Mesothelial cell of epicardium (in vitro differentiated cells): ENCODE data around the gene AHDC1. TPM values are rescaled to one million over a fixed set of nuclear protein-coding genes. Genes with fewer than 3 reads are reported as not detected.

ENCODE experiments used
- DNase-seq, 2 experiments: peaks; one replicate each; pipeline ENCODE4 v3.0.0; 2021; ENCODE audit warnings: low spot score in 2 of 2; ENCODE audit not compliant: unreplicated experiment in 2 of 2
- H3K27ac Mint-ChIP-seq: 2 replicates; pipeline ENCODE4 v1.8.0; 2021; ENCODE audit warnings: mixed read lengths
- H3K27me3 Mint-ChIP-seq: 2 replicates; pipeline ENCODE4 v1.8.0; 2021; ENCODE audit warnings: low read depth, mixed read lengths
- H3K36me3 Mint-ChIP-seq: 2 replicates; pipeline ENCODE4 v1.8.0; 2021; ENCODE audit warnings: mixed read lengths
- H3K4me1 Mint-ChIP-seq: 2 replicates; pipeline ENCODE4 v1.8.0; 2021; ENCODE audit warnings: mixed read lengths
- H3K4me3 Mint-ChIP-seq: 2 replicates; pipeline ENCODE4 v1.8.0; 2021; ENCODE audit warnings: mild to moderate bottlenecking, moderate library complexity, mixed read lengths
- H3K9me3 Mint-ChIP-seq: 2 replicates; pipeline ENCODE4 v1.8.0; 2021; ENCODE audit warnings: mixed read lengths
- CTCF ChIP-seq: fragments of 200-600 bp; sonication (generic); IDR thresholded peaks from one replicate; pipeline ENCODE4 v1.5.0; 2021; ENCODE audit warnings: antibody characterized with exemption; ENCODE audit not compliant: unreplicated experiment
- total RNA-seq: library from RNA; stranded (reverse); gene quantifications from 3 replicates; pipeline ENCODE4 v1.2.1, GENCODE V29; 2021

The AHDC1 gene
- total RNA-seq, 1 donor from 2014 or later: 73.5 TPM

- no peaks in the 10 kb centered on the region for H3K4me1 Mint-ChIP-seq
- no peak for TF ChIP-seq CTCF
- DNase-seq: no peak
- peaks cover 9% of the 10 kb centered on the region for H3K36me3 Mint-ChIP-seq
- H3K9me3 Mint-ChIP-seq: no peaks in the 10 kb centered on the region
- H3K27ac Mint-ChIP-seq: peak overlapping the region; percentile 22
- H3K4me3 Mint-ChIP-seq: no peak overlapping the region
- H3K27me3 Mint-ChIP-seq: no peaks in the 10 kb centered on the region
Observed at GRCh38 chr1:27583479-27583878, 20.5 kb downstream of the AHDC1 start.

GRCh38 chr1:27581823-27582243 lies 22.1 kb downstream of the AHDC1 start:
- peak overlapping the region; percentile 25 for H3K27ac Mint-ChIP-seq
- no peak for TF ChIP-seq CTCF
- H3K27me3 Mint-ChIP-seq: no peaks in the 10 kb centered on the region
- H3K9me3 Mint-ChIP-seq: no peaks in the 10 kb centered on the region
- peaks cover 2% of the 10 kb centered on the region for H3K4me1 Mint-ChIP-seq
- H3K36me3 Mint-ChIP-seq: peaks cover 9% of the 10 kb centered on the region
- no peak for DNase-seq
- no peak overlapping the region for H3K4me3 Mint-ChIP-seq

GRCh38 chr1:27577504-27578188 lies 26.3 kb downstream of the AHDC1 start:
- no peak for TF ChIP-seq CTCF
- Mint-ChIP-seq H3K4me1 (peaks cover 26% of the 10 kb centered on the region), H3K27me3 (no peaks in the 10 kb centered on the region), H3K4me3 (no peak overlapping the region), H3K36me3 (peaks cover 3% of the 10 kb centered on the region), H3K9me3 (no peaks in the 10 kb centered on the region), H3K27ac (no peak overlapping the region)
- DNase-seq: no peak

- no peaks in the 10 kb centered on the region for H3K27me3 Mint-ChIP-seq
- peak overlapping the region; percentile 20 for H3K4me3 Mint-ChIP-seq
- H3K4me1 Mint-ChIP-seq: peaks cover 34% of the 10 kb centered on the region
- peaks cover 2% of the 10 kb centered on the region for H3K36me3 Mint-ChIP-seq
- peak overlapping the region; percentile 56 for H3K27ac Mint-ChIP-seq
- no peak for DNase-seq
- TF ChIP-seq CTCF: no peak
- H3K9me3 Mint-ChIP-seq: no peaks in the 10 kb centered on the region
Observed at GRCh38 chr1:27576806-27577227, 27.1 kb downstream of the AHDC1 start.

- TF ChIP-seq CTCF: no peak
Observed at GRCh38 chr1:27575840-27576331, 28.1 kb downstream of the AHDC1 start.

More at GRCh38 chr1:27575840-27576331, 28.1 kb downstream of the AHDC1 start:
- peak overlapping the region; percentile 37 for H3K4me3 Mint-ChIP-seq
- H3K27ac Mint-ChIP-seq: no peak overlapping the region
- no peaks in the 10 kb centered on the region for H3K27me3 Mint-ChIP-seq
- no peaks in the 10 kb centered on the region for H3K9me3 Mint-ChIP-seq
- peaks cover 40% of the 10 kb centered on the region for H3K4me1 Mint-ChIP-seq
- no peak for DNase-seq
- peaks cover 2% of the 10 kb centered on the region for H3K36me3 Mint-ChIP-seq
